Mesendoderm (in vitro differentiated cells): ENCODE results near the gene IPO5.
A peak's percentile ranks its signal among the peaks of the same experiment; 100 is the strongest.
"Not testable (repeated sequence)": the region's sequence is repeated elsewhere in the genome, so short reads cannot be mapped to it uniquely, and the experiment has no call there.

ENCODE experiments used
- DNase-seq: peaks from one replicate; pipeline ENCODE4 v3.0.0; 2013
- H2AK5ac ChIP-seq: 2 replicates; pipeline ENCODE4 v1.6.1; 2013; ENCODE audit warnings: low read length, inconsistent platforms
- H2BK120ac ChIP-seq: 2 replicates; pipeline ENCODE4 v1.6.1; 2013; ENCODE audit warnings: low read depth, mild to moderate bottlenecking, low read length, moderate library complexity, mixed read lengths
- H2BK15ac ChIP-seq: replicated peaks from 2 replicates; pipeline ENCODE4 v1.6.1; 2013; ENCODE audit warnings: low read depth, mild to moderate bottlenecking, moderate library complexity
- H2BK5ac ChIP-seq: 2 replicates; pipeline ENCODE4 v1.6.1; 2013; ENCODE audit warnings: low read length, inconsistent platforms
- H3K18ac ChIP-seq: 2 replicates; pipeline ENCODE4 v1.6.1; 2013; ENCODE audit warnings: mild to moderate bottlenecking, low read length, mixed read lengths
- H3K23ac ChIP-seq: one replicate; pipeline ENCODE4 v1.6.1; 2013; ENCODE audit warnings: low read length
- H3K27ac ChIP-seq: 2 replicates; pipeline ENCODE4 v1.5.1; 2013; ENCODE audit warnings: low read depth, mild to moderate bottlenecking, inconsistent platforms, low read length, moderate library complexity
- H3K27me3 ChIP-seq: 2 replicates; pipeline ENCODE4 v1.6.1; 2013; ENCODE audit warnings: low read length, control low read depth, mild to moderate bottlenecking, inconsistent platforms; ENCODE audit not compliant: insufficient read depth, poor library complexity
- H3K36me3 ChIP-seq: 2 replicates; pipeline ENCODE4 v1.6.1; 2013; ENCODE audit warnings: low read length, inconsistent platforms; ENCODE audit not compliant: control insufficient read depth, insufficient read depth
- H3K4ac ChIP-seq: one replicate; pipeline ENCODE4 v1.6.1; 2013; ENCODE audit warnings: low read depth, mild to moderate bottlenecking, low read length, moderate library complexity
- H3K4me1 ChIP-seq: 2 replicates; pipeline ENCODE4 v1.6.1; 2013; ENCODE audit warnings: low read depth, low read length, inconsistent platforms; ENCODE audit not compliant: control insufficient read depth
- H3K4me2 ChIP-seq: 2 replicates; pipeline ENCODE4 v1.6.1; 2013; ENCODE audit warnings: low read length
- H3K4me3 ChIP-seq: 2 replicates; pipeline ENCODE4 v1.5.1; 2013; ENCODE audit warnings: mild to moderate bottlenecking, low read length
- H3K56ac ChIP-seq: one replicate; pipeline ENCODE4 v1.6.1; 2013; ENCODE audit warnings: low read length
- H3K79me1 ChIP-seq: 2 replicates; pipeline ENCODE4 v1.6.1; 2013; ENCODE audit warnings: low read length, inconsistent platforms
- H3K79me2 ChIP-seq: 2 replicates; pipeline ENCODE4 v1.6.1; 2013; ENCODE audit warnings: mild to moderate bottlenecking, low read length; ENCODE audit not compliant: control insufficient read depth, insufficient read depth
- H3K9ac ChIP-seq: 2 replicates; pipeline ENCODE4 v1.6.1; 2013; ENCODE audit warnings: low read length, inconsistent platforms
- H4K5ac ChIP-seq: one replicate; pipeline ENCODE4 v1.6.1; 2013; ENCODE audit warnings: low read length
- H4K8ac ChIP-seq: one replicate; pipeline ENCODE4 v1.6.1; 2013; ENCODE audit warnings: low read depth, mild to moderate bottlenecking, control low read depth, low read length, moderate library complexity
- WGBS: extraction: QIAGEN DNeasy Blood & Tissue Kit; methylation state at CpG from one replicate; pipeline ENCODE4 v1.1.7; 2013; ENCODE audit warnings: low lambda C conversion rate, missing lambda C conversion rate; ENCODE audit not compliant: insufficient coverage; ENCODE audit errors: extremely low coverage; 5-methylcytosine and 5-hydroxymethylcytosine counted together

Gene IPO5

GRCh38 chr13:98041081-98041820 lies 87.8 kb downstream of the IPO5 start:
- Histone ChIP-seq H3K36me3 (no peaks in the 10 kb centered on the region), H3K4me2 (no peak overlapping the region), H2AK5ac (no peak overlapping the region), H4K8ac (no peak overlapping the region), H3K56ac (no peak overlapping the region), H3K79me1 (no peaks in the 10 kb centered on the region), H2BK15ac (no peak overlapping the region), H3K18ac (no peak overlapping the region), H2BK120ac (no peak overlapping the region), H3K4me3 (no peak overlapping the region), H3K23ac (no peak overlapping the region), H3K4ac (no peak overlapping the region), H3K27ac (no peak overlapping the region), H2BK5ac (no peak overlapping the region), H3K9ac (no peak overlapping the region), H3K27me3 (no peaks in the 10 kb centered on the region), H4K5ac (no peak overlapping the region), H3K79me2 (no peaks in the 10 kb centered on the region), H3K4me1 (peaks cover 8% of the 10 kb centered on the region)
- WGBS = no CpG with 5 or more reads among the region's 5 CpGs
- no peak for DNase-seq

GRCh38 chr13:98044301-98044700 lies 90.8 kb downstream of the IPO5 start:
- Histone ChIP-seq H3K4me3 (no peak overlapping the region), H2BK15ac (no peak overlapping the region), H3K27ac (no peak overlapping the region), H3K23ac (no peak overlapping the region), H3K56ac (peak overlapping the region; percentile 49), H3K79me2 (no peaks in the 10 kb centered on the region), H2BK5ac (no peak overlapping the region), H2AK5ac (no peak overlapping the region), H4K5ac (no peak overlapping the region), H3K4me2 (no peak overlapping the region), H3K36me3 (no peaks in the 10 kb centered on the region), H3K4me1 (peaks cover 11% of the 10 kb centered on the region), H3K79me1 (no peaks in the 10 kb centered on the region), H3K4ac (no peak overlapping the region), H3K18ac (no peak overlapping the region), H3K27me3 (no peaks in the 10 kb centered on the region), H2BK120ac (no peak overlapping the region), H4K8ac (no peak overlapping the region), H3K9ac (no peak overlapping the region)
- no CpG with 5 or more reads among the region's 10 CpGs for WGBS
- peak; percentile 49 for DNase-seq

GRCh38 chr13:98047785-98048184 lies 94.3 kb downstream of the IPO5 start:
- not testable (repeated sequence) for H3K18ac ChIP-seq, H4K5ac ChIP-seq, H3K4me3 ChIP-seq, H3K27ac ChIP-seq, H3K79me1 ChIP-seq, H4K8ac ChIP-seq, DNase-seq, H2BK120ac ChIP-seq, H2BK5ac ChIP-seq, H3K27me3 ChIP-seq, H3K4ac ChIP-seq, H2AK5ac ChIP-seq, H3K56ac ChIP-seq, H3K36me3 ChIP-seq, H2BK15ac ChIP-seq, H3K4me2 ChIP-seq, H3K9ac ChIP-seq, H3K79me2 ChIP-seq, H3K23ac ChIP-seq
- peaks cover 11% of the 10 kb centered on the region for H3K4me1 ChIP-seq
- WGBS = no CpG with 5 or more reads among the region's 12 CpGs

GRCh38 chr13:98048265-98048664 lies 94.8 kb downstream of the IPO5 start:
- H3K79me1 ChIP-seq = no peaks in the 10 kb centered on the region
- WGBS = no CpG with 5 or more reads among the region's 9 CpGs
- peak; percentile 67 for DNase-seq

GRCh38 chr13:98050041-98050466 lies 96.6 kb downstream of the IPO5 start:
- Histone ChIP-seq H4K8ac (no peak overlapping the region), H3K79me2 (no peaks in the 10 kb centered on the region), H2BK5ac (no peak overlapping the region), H3K4me3 (no peak overlapping the region), H2BK15ac (no peak overlapping the region), H3K4me1 (peaks cover 2% of the 10 kb centered on the region), H3K18ac (no peak overlapping the region), H3K23ac (no peak overlapping the region), H3K79me1 (no peaks in the 10 kb centered on the region), H3K9ac (no peak overlapping the region), H3K4me2 (no peak overlapping the region), H3K36me3 (no peaks in the 10 kb centered on the region), H3K27ac (no peak overlapping the region), H4K5ac (no peak overlapping the region), H3K4ac (no peak overlapping the region), H2AK5ac (no peak overlapping the region), H3K56ac (no peak overlapping the region), H3K27me3 (no peaks in the 10 kb centered on the region), H2BK120ac (no peak overlapping the region)
- no peak for DNase-seq
- WGBS = no CpG with 5 or more reads among the region's 6 CpGs

More at GRCh38 chr13:98048265-98048664, 94.8 kb downstream of the IPO5 start:
- Histone ChIP-seq H3K79me2 (no peaks in the 10 kb centered on the region), H3K9ac (no peak overlapping the region), H2AK5ac (no peak overlapping the region), H3K4ac (no peak overlapping the region), H3K18ac (no peak overlapping the region), H3K36me3 (no peaks in the 10 kb centered on the region), H2BK5ac (no peak overlapping the region), H3K27ac (no peak overlapping the region), H3K4me2 (no peak overlapping the region), H3K56ac (peak overlapping the region; percentile 22), H3K4me3 (no peak overlapping the region), H2BK120ac (no peak overlapping the region), H3K27me3 (no peaks in the 10 kb centered on the region), H3K23ac (no peak overlapping the region), H4K8ac (peak overlapping the region; percentile 14), H3K4me1 (peaks cover 11% of the 10 kb centered on the region), H4K5ac (no peak overlapping the region), H2BK15ac (no peak overlapping the region)

DNA sequence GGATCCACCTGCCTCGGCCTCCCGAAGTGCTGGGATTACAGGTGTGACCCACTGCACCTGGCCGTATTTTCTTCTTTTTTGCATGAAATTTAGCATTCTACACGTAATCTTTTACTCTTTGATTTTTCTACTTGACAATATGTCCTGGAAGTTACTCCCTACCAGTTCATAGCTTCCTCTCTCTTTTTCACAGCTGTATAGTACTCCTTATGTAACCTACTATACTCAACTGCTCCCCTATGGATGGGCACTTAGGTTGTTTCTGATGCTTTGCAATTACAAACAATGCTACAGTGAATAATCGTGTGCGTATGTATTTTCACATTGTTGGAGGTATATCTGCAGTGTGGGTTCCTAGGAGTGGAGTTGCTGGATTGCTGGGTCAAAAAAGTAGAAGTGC lies 98.9 kb downstream of the IPO5 start:
- no peaks in the 10 kb centered on the region for H3K36me3 ChIP-seq
- H2AK5ac ChIP-seq = no peak overlapping the region
- no peak overlapping the region for H3K56ac ChIP-seq
- no peak overlapping the region for H3K4me3 ChIP-seq
- no CpG with 5 or more reads among the region's 6 CpGs for WGBS
- no peak overlapping the region for H4K8ac ChIP-seq
- H3K18ac ChIP-seq = no peak overlapping the region
- no peak overlapping the region for H3K4ac ChIP-seq
- no peaks in the 10 kb centered on the region for H3K79me2 ChIP-seq
- no peak overlapping the region for H3K9ac ChIP-seq
- H3K27ac ChIP-seq = no peak overlapping the region
- H3K23ac ChIP-seq = no peak overlapping the region
- no peaks in the 10 kb centered on the region for H3K27me3 ChIP-seq
- no peak overlapping the region for H3K4me2 ChIP-seq
- no peak for DNase-seq
- no peak overlapping the region for H4K5ac ChIP-seq
- H2BK5ac ChIP-seq = no peak overlapping the region
- no peak overlapping the region for H2BK120ac ChIP-seq
- H3K79me1 ChIP-seq = no peaks in the 10 kb centered on the region
- no peak overlapping the region for H2BK15ac ChIP-seq
- H3K4me1 ChIP-seq = peaks cover 2% of the 10 kb centered on the region
